CD4-positive, alpha-beta T cell (primary cell): Measurements from ENCODE around the gene NEGR1. TPM values are rescaled to one million over a fixed set of nuclear protein-coding genes. Genes with fewer than 3 reads are reported as not detected.

ENCODE experiments used
- ATAC-seq: fragments of 200-7000 bp; cut with Tn5 transposase; one replicate; pipeline ENCODE4 v1.10.0; 2022; ENCODE audit warnings: mild to moderate bottlenecking; ENCODE audit not compliant: poor library complexity
- CTCF ChIA-PET: fragments of 350-600 bp; sonication (Branson Sonifier 250); formaldehyde crosslinking; loops from one replicate; lab custom pipeline; 2021; ENCODE audit warnings: antibody characterized with exemption, inconsistent platforms; lab: Charles Lee
- POLR2A ChIA-PET: fragments of 350-600 bp; sonication (Branson Sonifier 250); formaldehyde crosslinking; loops from one replicate; lab custom pipeline; 2021; ENCODE audit warnings: antibody characterized with exemption, inconsistent platforms; lab: Charles Lee
- DNase-seq, 14 experiments: peaks; one replicate each; pipeline ENCODE4 v3.0.0-alpha.2; 2013 to 2020; ENCODE audit warnings: mixed read lengths in 2 of 14
- H3K27ac ChIP-seq, 2 donors: one replicate each; pipeline versions ENCODE4 v1.5.1 to v1.7.0; 2013; ENCODE audit warnings: low read length in 2 of 2, low read depth in 1 of 2, mild to moderate bottlenecking in 1 of 2
- H3K27me3 ChIP-seq, 2 experiments: 1 replicate in 1 of 2; 2 replicates in 1 of 2; pipeline versions ENCODE4 v1.6.1 to v1.7.0; 2013; ENCODE audit warnings: low read length in 2 of 2, control low read depth in 1 of 2, mild to moderate bottlenecking in 1 of 2, moderate library complexity in 1 of 2; ENCODE audit not compliant: insufficient read depth in 2 of 2, control insufficient read depth in 1 of 2
- H3K36me3 ChIP-seq: one replicate; pipeline ENCODE4 v1.6.1; 2013; ENCODE audit warnings: low read length, control low read depth; ENCODE audit not compliant: insufficient read depth
- H3K4me1 ChIP-seq: one replicate; pipeline ENCODE4 v1.6.1; 2013; ENCODE audit warnings: low read length, control low read depth; ENCODE audit not compliant: insufficient read depth
- H3K4me3 ChIP-seq: one replicate; pipeline ENCODE4 v1.5.1; 2013; ENCODE audit warnings: mild to moderate bottlenecking, low read length, moderate library complexity
- H3K9me3 ChIP-seq, 2 experiments: 1 replicate in 1 of 2; 2 replicates in 1 of 2; pipeline versions ENCODE4 v1.6.1 to v1.7.0; 2013; ENCODE audit warnings: low read length in 2 of 2, mild to moderate bottlenecking in 2 of 2, control low read depth in 1 of 2, moderate library complexity in 1 of 2; ENCODE audit not compliant: control insufficient read depth in 1 of 2, insufficient read depth in 1 of 2
- H3K27ac Mint-ChIP-seq: one replicate; pipeline ENCODE4 v1.8.0; 2020; ENCODE audit warnings: mixed read lengths
- H3K27me3 Mint-ChIP-seq: one replicate; pipeline ENCODE4 v1.8.0; 2021; ENCODE audit warnings: mixed read lengths
- H3K36me3 Mint-ChIP-seq: one replicate; pipeline ENCODE4 v1.8.0; 2021; ENCODE audit warnings: low read depth, mixed read lengths
- H3K4me1 Mint-ChIP-seq: one replicate; pipeline ENCODE4 v1.8.0; 2021; ENCODE audit warnings: low read depth, mixed read lengths
- H3K4me3 Mint-ChIP-seq: one replicate; pipeline ENCODE4 v1.8.0; 2020; ENCODE audit warnings: mild to moderate bottlenecking, mixed read lengths
- H3K9me3 Mint-ChIP-seq: one replicate; pipeline ENCODE4 v1.8.0; 2020; ENCODE audit warnings: mixed read lengths
- CTCF ChIP-seq: fragments of 200-600 bp; IDR thresholded peaks from one replicate; pipeline ENCODE4 v1.8.0; 2022; ENCODE audit warnings: antibody characterized with exemption, mild to moderate bottlenecking
- intact Hi-C, 2 experiments: fragments of 100-400 bp; cut with DNase I in 1 of 2; cut with micrococcal nuclease in 1 of 2; formaldehyde crosslinking; loops; one replicate each; pipeline versions ENCODE4 v1.15.1 to v1.9.0; 2023 to 2025; cut with DNase I, micrococcal nuclease
- total RNA-seq, 174 experiments: library from RNA in 2 of 174; stranded (reverse) in 2 of 174; gene quantifications; one replicate each; pipeline ENCODE4 v1.2.3 and lab custom pipeline; 2021 to 2026

The NEGR1 gene
- total RNA-seq, 2 experiments from 2014 or later: 0.03 TPM

GRCh38 chr1:71948561-71948960 is 333.8 kb downstream of the NEGR1 start:
- Mint-ChIP-seq H3K4me3 (no peak overlapping the region), H3K4me1 (no peaks in the 10 kb centered on the region), H3K36me3 (no peaks in the 10 kb centered on the region), H3K27ac (no peak overlapping the region), H3K9me3 (no peaks in the 10 kb centered on the region), H3K27me3 (no peaks in the 10 kb centered on the region)
- Histone ChIP-seq H3K27ac (no peak overlapping the region), H3K36me3 (no peaks in the 10 kb centered on the region), H3K4me3 (no peak overlapping the region), H3K9me3 (no peaks in the 10 kb centered on the region), H3K4me1 (no peaks in the 10 kb centered on the region), H3K27me3 (no peaks in the 10 kb centered on the region)
- DNase-seq: no peak
- ATAC-seq: no peak
- intact Hi-C loops: no loop called here
- no peak for TF ChIP-seq CTCF
- CTCF ChIA-PET: no interaction called here
- POLR2A ChIA-PET: no interaction called here

- H3K27ac Mint-ChIP-seq: no peak overlapping the region
- H3K36me3 ChIP-seq: no peaks in the 10 kb centered on the region
- no peaks in the 10 kb centered on the region for H3K4me1 Mint-ChIP-seq
Observed at GRCh38 chr1:71944006-71944405, 338.3 kb downstream of the NEGR1 start.

GRCh38 chr1:71940261-71940660 is 342.1 kb downstream of the NEGR1 start:
- POLR2A ChIA-PET: no interaction called here
- Histone ChIP-seq H3K4me3 (no peak overlapping the region), H3K9me3 (no peaks in the 10 kb centered on the region), H3K4me1 (no peaks in the 10 kb centered on the region), H3K36me3 (no peaks in the 10 kb centered on the region), H3K27me3 (no peaks in the 10 kb centered on the region), H3K27ac (no peak overlapping the region)
- Mint-ChIP-seq H3K4me3 (no peak overlapping the region), H3K27ac (no peak overlapping the region), H3K4me1 (no peaks in the 10 kb centered on the region), H3K9me3 (no peaks in the 10 kb centered on the region), H3K36me3 (no peaks in the 10 kb centered on the region), H3K27me3 (no peaks in the 10 kb centered on the region)
- ATAC-seq: no peak
- CTCF ChIA-PET: no interaction called here
- DNase-seq: no peak
- intact Hi-C loops: no loop called here
- TF ChIP-seq CTCF: no peak

More at GRCh38 chr1:71944006-71944405, 338.3 kb downstream of the NEGR1 start:
- ATAC-seq (no peak), DNase-seq (no peak)
- no peaks in the 10 kb centered on the region for H3K9me3 Mint-ChIP-seq
- intact Hi-C loops: no loop called here
- no peak for TF ChIP-seq CTCF
- Histone ChIP-seq H3K27me3 (no peaks in the 10 kb centered on the region), H3K4me3 (no peak overlapping the region), H3K9me3 (no peaks in the 10 kb centered on the region), H3K4me1 (no peaks in the 10 kb centered on the region), H3K27ac (no peak overlapping the region)
- ChIA-PET POLR2A (no interaction called here), CTCF (no interaction called here)
- H3K4me3 Mint-ChIP-seq: no peak overlapping the region
- no peaks in the 10 kb centered on the region for H3K27me3 Mint-ChIP-seq
- no peaks in the 10 kb centered on the region for H3K36me3 Mint-ChIP-seq
